ENCODE results near the gene PLK5. TPM values are rescaled to one million over a fixed set of nuclear protein-coding genes. Genes with fewer than 3 reads are reported as not detected.

The PLK5 gene
- total RNA-seq, 4 donors from 2014 or later: 0.17 TPM; not detected in 3

- no peak for TF ChIP-seq POLR2A (IDR thresholded peaks at IDR 0.05; ENCODE audit: low read depth)
- TF ChIP-seq EP300 (IDR thresholded peaks at IDR 0.05): no peak
- TF ChIP-seq POLR2AphosphoS5 (IDR thresholded peaks at IDR 0.05): no peak
- TF ChIP-seq CTCF (IDR thresholded peaks at IDR 0.05): no peak
- peaks cover 17 to 21% (median 19%) of the 10 kb centered on the region in 4 donors for H3K4me1 ChIP-seq
- peak overlapping the region; percentile 54 to 75 (median 60) for H3K4me3 ChIP-seq
- no peaks in the 10 kb centered on the region for H3K36me3 ChIP-seq
- DNase-seq (ENCODE audit: extremely low spot score): no peak
- peaks cover 0 to 18% (median 0%) of the 10 kb centered on the region in 4 donors for H3K27me3 ChIP-seq
- intact Hi-C loops (cut with DNase I): no loop called here
- WGBS: 44% methylated on average over 19 of the region's 37 CpGs
- peak overlapping the region; percentile 76 to 85 (median 82) for H3K27ac ChIP-seq (replicated peaks in 1 of 4)
- no peaks in the 10 kb centered on the region for H3K9me3 ChIP-seq
Measured at GRCh38 chr19:1489463-1490310, 34.2 kb upstream of the PLK5 start.

- peak; percentile 100 for DNase-seq (ENCODE audit: extremely low spot score)
- Histone ChIP-seq H3K27me3 (peaks cover 0 to 20% (median 0%) of the 10 kb centered on the region in 4 donors), H3K4me1 (peaks cover 17 to 21% (median 19%) of the 10 kb centered on the region in 4 donors), H3K4me3 (peak within 1 kb of the TSS; percentile 56 to 75 (median 60)), H3K9me3 (no peaks in the 10 kb centered on the region), H3K36me3 (no peaks in the 10 kb centered on the region), H3K27ac (replicated peaks in 1 of 4) (peak within 1 kb of the TSS; percentile 76 to 85 (median 82))
- TF ChIP-seq POLR2A (IDR thresholded peaks at IDR 0.05; ENCODE audit: low read depth) (no peak), CTCF (IDR thresholded peaks at IDR 0.05) (peak in 1 of 3 experiments; percentile 34), POLR2AphosphoS5 (IDR thresholded peaks at IDR 0.05) (peak; percentile 54 to 78)
- under 1% methylated on average over 30 of the region's 74 CpGs for WGBS
- intact Hi-C loops (cut with DNase I): no loop called here
Measured at GRCh38 chr19:1490311-1491113, 33.4 kb upstream of the PLK5 start, which contains the start of gene PCSK4. PCSK4 (minus strand) TSS chr19:1490350; CDS start chr19:1490346, 4 bp downstream.

GRCh38 chr19:1491114-1491848, 32.6 kb upstream of the PLK5 start, which contains the start of gene REEP6:
REEP6 (plus strand) TSS chr19:1491181; CDS start chr19:1491270, 89 bp downstream.
- Histone ChIP-seq H3K4me1 (peaks cover 17 to 21% (median 19%) of the 10 kb centered on the region in 4 donors), H3K36me3 (no peaks in the 10 kb centered on the region), H3K9me3 (no peaks in the 10 kb centered on the region), H3K4me3 (peak within 1 kb of the TSS; percentile 56 to 75 (median 60)), H3K27ac (replicated peaks in 1 of 4) (peak within 1 kb of the TSS; percentile 76 to 85 (median 82)), H3K27me3 (peaks cover 0 to 28% (median 0%) of the 10 kb centered on the region in 4 donors)
- TF ChIP-seq CTCF (IDR thresholded peaks at IDR 0.05) (no peak), POLR2AphosphoS5 (IDR thresholded peaks at IDR 0.05) (peak in 1 of 2 donors; percentile 23), EP300 (IDR thresholded peaks at IDR 0.05) (no peak), POLR2A (IDR thresholded peaks at IDR 0.05; ENCODE audit: low read depth) (no peak)
- 7% methylated on average over 13 of the region's 73 CpGs for WGBS
- intact Hi-C loops (cut with DNase I): no loop called here
- no peak for DNase-seq (ENCODE audit: extremely low spot score)

- intact Hi-C loops (cut with DNase I): no loop called here
- H3K9me3 ChIP-seq: no peaks in the 10 kb centered on the region
- no peak for DNase-seq (ENCODE audit: extremely low spot score)
- WGBS: 55% methylated on average over 12 of the region's 12 CpGs
- peak overlapping the region in 3 of 4 donors; percentile 54 to 75 (median 58) for H3K4me3 ChIP-seq
- H3K27ac ChIP-seq (replicated peaks in 1 of 4): no peak overlapping the region
- H3K36me3 ChIP-seq: no peaks in the 10 kb centered on the region
- no peak for TF ChIP-seq POLR2AphosphoS5 (IDR thresholded peaks at IDR 0.05)
- TF ChIP-seq EP300 (IDR thresholded peaks at IDR 0.05): no peak
- TF ChIP-seq POLR2A (IDR thresholded peaks at IDR 0.05; ENCODE audit: low read depth): no peak
- no peak for TF ChIP-seq CTCF (IDR thresholded peaks at IDR 0.05)
- peaks cover 0 to 33% (median 0%) of the 10 kb centered on the region in 4 donors for H3K27me3 ChIP-seq
- peaks cover 17 to 21% (median 19%) of the 10 kb centered on the region in 4 donors for H3K4me1 ChIP-seq
Measured at GRCh38 chr19:1491849-1492170, 32.1 kb upstream of the PLK5 start.

Data from esophagus muscularis mucosa (tissue), 4 donors.